Measurements from ENCODE around the gene LRIG3. TPM values are rescaled to one million over a fixed set of nuclear protein-coding genes. Genes with fewer than 3 reads are reported as not detected.

LRIG3 gene
- total and polyA plus RNA-seq, 2 of the 8 experiments (the other 6 are each of a cell fraction or from before 2014, with no cell fraction given), result 6.5 to 9.1 TPM

GRCh38 chr12:58882826-58883225 lies 37.5 kb downstream of the LRIG3 start:
- H2BK15ac ChIP-seq (ENCODE audit: low read length), result no peak overlapping the region
- H3K23ac ChIP-seq (ENCODE audit: insufficient read length), result no peak overlapping the region
- H3K27ac ChIP-seq (ENCODE audit: low read depth, low read length), result no peak overlapping the region
- no peak overlapping the region for H2BK120ac ChIP-seq (replicated peaks; ENCODE audit: low read depth, low read length)
- no peaks in the 10 kb centered on the region for H3K23me2 ChIP-seq (ENCODE audit: low read depth, low read length)
- H4K91ac ChIP-seq (replicated peaks; ENCODE audit: insufficient read length, low read length), result no peak overlapping the region
- no peak overlapping the region for H2BK5ac ChIP-seq (ENCODE audit: low read depth, low read length)
- no peak overlapping the region for H3K56ac ChIP-seq (replicated peaks; ENCODE audit: insufficient read length, low read depth, low read length)
- H3K9me3 ChIP-seq (ENCODE audit: insufficient read depth in 2 of 2, low read depth in 1 of 2, low read length in 1 of 2), result no peaks in the 10 kb centered on the region
- H3K27me3 ChIP-seq (replicated peaks in 1 of 4; ENCODE audit: control insufficient read depth in 3 of 4, extremely low read depth in 1 of 4, insufficient read depth in 3 of 4, low read length in 3 of 4), result peaks cover 1 to 22% (median 11%) of the 10 kb centered on the region in 4 experiments; a peak in 6 of 7 replicates
- no peak overlapping the region for H3K9ac ChIP-seq (replicated peaks in 1 of 4; ENCODE audit: extremely low read depth in 1 of 4, low read depth in 3 of 4, low read length in 3 of 4)
- peaks cover 0 to 3% (median 0%) of the 10 kb centered on the region in 4 experiments; a peak in 1 of 7 replicates for H3K4me1 ChIP-seq (replicated peaks in 1 of 4; ENCODE audit: control insufficient read depth in 3 of 4, insufficient read depth in 4 of 4, low read length in 3 of 4)
- no peak overlapping the region for H2BK20ac ChIP-seq (ENCODE audit: low read length)
- H3K36me3 ChIP-seq (ENCODE audit: control insufficient read depth in 2 of 4, insufficient read depth in 4 of 4, low read length in 3 of 4), result peaks cover 0 to 24% (median 12%) of the 10 kb centered on the region in 4 experiments; a peak in 6 of 8 replicates
- no peak overlapping the region for H3K18ac ChIP-seq (ENCODE audit: extremely low read depth, low read length)
- H3K14ac ChIP-seq (ENCODE audit: insufficient read length), result no peak overlapping the region
- WGBS, 2 experiments (ENCODE audit: extremely low coverage in 1 of 2, insufficient coverage in 1 of 2, insufficient read length in 1 of 2, insufficient replicate concordance in 2 of 2, low coverage in 1 of 2, low lambda C conversion rate in 2 of 2, missing lambda C conversion rate in 1 of 2), result 56% methylated on average over 2 of the region's 2 CpGs; no CpG with 5 or more reads in 1 of the 2 experiments
- H3K79me1 ChIP-seq (ENCODE audit: low read depth, low read length), result no peaks in the 10 kb centered on the region
- H3K4me3 ChIP-seq (ENCODE audit: extremely low read depth in 1 of 4, insufficient read depth in 2 of 4, low read depth in 3 of 4, low read length in 4 of 4), result no peak overlapping the region
- peak in 1 of 2 experiments; percentile 21 for DNase-seq (ENCODE audit: low read depth in 1 of 2, low spot score in 2 of 2)
- ChIA-PET POLR2A (ENCODE audit: partially characterized antibody) (no interaction called here), CTCF (ENCODE audit: partially characterized antibody) (interaction anchor here (1.4 to 1.7 kb wide), 3 partner anchors 35 to 342 kb away, joined by 3 to 4 read pairs (median 3); no protein-coding TSS in a partner anchor)
- peak; percentile 52 for FAIRE-seq
- H2AFZ ChIP-seq (ENCODE audit: low read length), result no peak overlapping the region
- H3K79me2 ChIP-seq (ENCODE audit: control insufficient read depth in 1 of 2, insufficient read depth in 2 of 2, low read length in 2 of 2), result no peaks in the 10 kb centered on the region
- H2BK12ac ChIP-seq (ENCODE audit: low read depth, low read length), result no peak overlapping the region
- H4K5ac ChIP-seq (ENCODE audit: insufficient read length, low read depth, low read length), result no peak overlapping the region
- no peak overlapping the region for H4K8ac ChIP-seq (ENCODE audit: extremely low read depth, insufficient read depth, low read length)
- no peak overlapping the region for H3K4ac ChIP-seq (replicated peaks; ENCODE audit: insufficient read length, low read depth, low read length)
- no peak overlapping the region for H2AK5ac ChIP-seq (ENCODE audit: low read depth, low read length)
- peaks cover 2% of the 10 kb centered on the region in 2 experiments for H4K20me1 ChIP-seq (replicated peaks in 1 of 2; ENCODE audit: control insufficient read depth in 1 of 2, insufficient read depth in 2 of 2, low read length in 2 of 2)
- H3K4me2 ChIP-seq (ENCODE audit: insufficient read depth in 1 of 2, low read depth in 2 of 2, low read length in 2 of 2), result no peak overlapping the region
- TF ChIP-seq EZH2 (IDR thresholded peaks at IDR 0.05; ENCODE audit: low read depth, low read length, severe bottlenecking) (no peak), YY1 (IDR thresholded peaks at IDR 0.05; ENCODE audit: low read depth, low read length) (peak; percentile 82), SP4 (IDR thresholded peaks at IDR 0.05; ENCODE audit: low read length) (no peak), EGR1 (IDR thresholded peaks at IDR 0.05; ENCODE audit: borderline replicate concordance, low read depth, low read length) (no peak), TEAD4 (IDR thresholded peaks at IDR 0.05; ENCODE audit: low read depth, low read length) (peak; percentile 9; the same call in 1 of the 2 replicates), NANOG (IDR thresholded peaks at IDR 0.05; ENCODE audit: insufficient read depth, low read depth, low read length, poor library complexity, severe bottlenecking) (no peak), CTBP2 (IDR thresholded peaks at IDR 0.05; ENCODE audit: borderline replicate concordance, insufficient read depth, insufficient read length, low read length) (no peak), RNF2 (IDR thresholded peaks at IDR 0.05; ENCODE audit: borderline replicate concordance, low read depth, low read length, missing control alignments, poor library complexity, severe bottlenecking) (no peak), CBX8 (IDR thresholded peaks at IDR 0.05; ENCODE audit: borderline replicate concordance, low read depth, low read length) (no peak), POLR2A (IDR thresholded peaks at IDR 0.05; ENCODE audit: control extremely low read depth in 1 of 2, low read depth in 2 of 2, low read length in 2 of 2) (no peak)
- TF ChIP-seq, protein P1, sequence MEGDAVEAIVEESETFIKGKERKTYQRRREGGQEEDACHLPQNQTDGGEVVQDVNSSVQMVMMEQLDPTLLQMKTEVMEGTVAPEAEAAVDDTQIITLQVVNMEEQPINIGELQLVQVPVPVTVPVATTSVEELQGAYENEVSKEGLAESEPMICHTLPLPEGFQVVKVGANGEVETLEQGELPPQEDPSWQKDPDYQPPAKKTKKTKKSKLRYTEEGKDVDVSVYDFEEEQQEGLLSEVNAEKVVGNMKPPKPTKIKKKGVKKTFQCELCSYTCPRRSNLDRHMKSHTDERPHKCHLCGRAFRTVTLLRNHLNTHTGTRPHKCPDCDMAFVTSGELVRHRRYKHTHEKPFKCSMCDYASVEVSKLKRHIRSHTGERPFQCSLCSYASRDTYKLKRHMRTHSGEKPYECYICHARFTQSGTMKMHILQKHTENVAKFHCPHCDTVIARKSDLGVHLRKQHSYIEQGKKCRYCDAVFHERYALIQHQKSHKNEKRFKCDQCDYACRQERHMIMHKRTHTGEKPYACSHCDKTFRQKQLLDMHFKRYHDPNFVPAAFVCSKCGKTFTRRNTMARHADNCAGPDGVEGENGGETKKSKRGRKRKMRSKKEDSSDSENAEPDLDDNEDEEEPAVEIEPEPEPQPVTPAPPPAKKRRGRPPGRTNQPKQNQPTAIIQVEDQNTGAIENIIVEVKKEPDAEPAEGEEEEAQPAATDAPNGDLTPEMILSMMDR (IDR thresholded peaks at IDR 0.05; ENCODE audit: control extremely low read depth in 1 of 3, insufficient read depth in 1 of 3, low read depth in 1 of 3, low read length in 3 of 3), result no peak
